ENCODE results near the gene CLHC1.

CLHC1 gene

GRCh38 chr2:55137024-55137958 lies 94.8 kb downstream of the CLHC1 start:
- no peak for DNase-seq
- Histone ChIP-seq H3K9me2 (replicated peaks; ENCODE audit: insufficient read depth, low read length) (no peaks in the 10 kb centered on the region), H3K79me2 (ENCODE audit: low read length) (no peaks in the 10 kb centered on the region), H4K20me1 (ENCODE audit: insufficient read depth, low read length) (no peaks in the 10 kb centered on the region), H3F3A (ENCODE audit: insufficient read depth, low read length) (peaks cover 5% of the 10 kb centered on the region; the same call in 1 of the 2 replicates), H3K9me3 (replicated peaks; ENCODE audit: insufficient read depth, low read length) (no peaks in the 10 kb centered on the region), H3K9ac (ENCODE audit: low read length) (no peak overlapping the region), H3K27ac (ENCODE audit: low read length) (no peak overlapping the region), H3K4me2 (ENCODE audit: low read depth, low read length) (no peak overlapping the region), H3K36me3 (replicated peaks; ENCODE audit: insufficient read depth, low read length) (no peaks in the 10 kb centered on the region), H3K27me3 (replicated peaks; ENCODE audit: insufficient read depth, low read length) (no peaks in the 10 kb centered on the region), H3K4me1 (ENCODE audit: low read length) (peaks cover 9% of the 10 kb centered on the region), H2AFZ (ENCODE audit: low read length) (no peak overlapping the region), H3K4me3 (ENCODE audit: low read length) (no peak overlapping the region)
- TF ChIP-seq, protein P1, sequence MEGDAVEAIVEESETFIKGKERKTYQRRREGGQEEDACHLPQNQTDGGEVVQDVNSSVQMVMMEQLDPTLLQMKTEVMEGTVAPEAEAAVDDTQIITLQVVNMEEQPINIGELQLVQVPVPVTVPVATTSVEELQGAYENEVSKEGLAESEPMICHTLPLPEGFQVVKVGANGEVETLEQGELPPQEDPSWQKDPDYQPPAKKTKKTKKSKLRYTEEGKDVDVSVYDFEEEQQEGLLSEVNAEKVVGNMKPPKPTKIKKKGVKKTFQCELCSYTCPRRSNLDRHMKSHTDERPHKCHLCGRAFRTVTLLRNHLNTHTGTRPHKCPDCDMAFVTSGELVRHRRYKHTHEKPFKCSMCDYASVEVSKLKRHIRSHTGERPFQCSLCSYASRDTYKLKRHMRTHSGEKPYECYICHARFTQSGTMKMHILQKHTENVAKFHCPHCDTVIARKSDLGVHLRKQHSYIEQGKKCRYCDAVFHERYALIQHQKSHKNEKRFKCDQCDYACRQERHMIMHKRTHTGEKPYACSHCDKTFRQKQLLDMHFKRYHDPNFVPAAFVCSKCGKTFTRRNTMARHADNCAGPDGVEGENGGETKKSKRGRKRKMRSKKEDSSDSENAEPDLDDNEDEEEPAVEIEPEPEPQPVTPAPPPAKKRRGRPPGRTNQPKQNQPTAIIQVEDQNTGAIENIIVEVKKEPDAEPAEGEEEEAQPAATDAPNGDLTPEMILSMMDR (IDR thresholded peaks at IDR 0.05; ENCODE audit: low read length), result no peak
- TF ChIP-seq EZH2phosphoT487 (IDR thresholded peaks at IDR 0.05; ENCODE audit: low read length), result no peak
- no peak for TF ChIP-seq EZH2 (optimal IDR thresholded peaks at IDR 0.05; ENCODE audit: low read depth, low read length)

DNA sequence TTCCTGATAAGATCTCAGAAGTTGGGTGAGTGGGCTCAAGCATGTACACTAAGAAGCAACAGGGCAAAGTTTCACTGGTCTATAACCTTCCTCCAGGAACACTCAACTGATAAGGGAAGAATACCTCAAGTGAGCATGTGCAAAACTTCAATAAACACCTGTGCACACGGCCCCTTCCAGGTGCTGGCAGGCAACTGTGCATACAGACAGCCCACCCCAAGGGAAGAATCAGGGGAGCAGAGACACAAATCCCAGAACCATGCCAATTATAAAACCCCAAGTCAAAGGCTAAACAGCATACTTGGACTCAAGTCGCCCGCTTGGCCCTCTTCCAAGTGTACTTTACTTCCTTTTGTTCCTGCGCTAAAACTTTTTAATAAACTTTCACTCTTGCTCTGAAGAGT lies 96.0 kb downstream of the CLHC1 start:
- no peak for DNase-seq
- Histone ChIP-seq H4K20me1 (ENCODE audit: insufficient read depth, low read length) (no peaks in the 10 kb centered on the region), H3K36me3 (replicated peaks; ENCODE audit: insufficient read depth, low read length) (no peaks in the 10 kb centered on the region), H3K9ac (ENCODE audit: low read length) (no peak overlapping the region), H3K79me2 (ENCODE audit: low read length) (no peaks in the 10 kb centered on the region), H3K4me2 (ENCODE audit: low read depth, low read length) (no peak overlapping the region), H3F3A (ENCODE audit: insufficient read depth, low read length) (peaks cover 5% of the 10 kb centered on the region; the same call in 1 of the 2 replicates), H3K27me3 (replicated peaks; ENCODE audit: insufficient read depth, low read length) (no peaks in the 10 kb centered on the region), H3K27ac (ENCODE audit: low read length) (no peak overlapping the region), H3K4me1 (ENCODE audit: low read length) (peaks cover 9% of the 10 kb centered on the region), H3K9me3 (replicated peaks; ENCODE audit: insufficient read depth, low read length) (no peaks in the 10 kb centered on the region), H3K4me3 (ENCODE audit: low read length) (no peak overlapping the region), H2AFZ (ENCODE audit: low read length) (no peak overlapping the region), H3K9me2 (replicated peaks; ENCODE audit: insufficient read depth, low read length) (no peaks in the 10 kb centered on the region)
- TF ChIP-seq EZH2phosphoT487 (IDR thresholded peaks at IDR 0.05; ENCODE audit: low read length) (no peak), EZH2 (optimal IDR thresholded peaks at IDR 0.05; ENCODE audit: low read depth, low read length) (no peak)
- TF ChIP-seq, protein P1 (IDR thresholded peaks at IDR 0.05; ENCODE audit: low read length), result no peak

- Histone ChIP-seq H3K36me3 (replicated peaks; ENCODE audit: insufficient read depth, low read length) (no peaks in the 10 kb centered on the region), H2AFZ (ENCODE audit: low read length) (no peak overlapping the region), H3K4me1 (ENCODE audit: low read length) (peaks cover 9% of the 10 kb centered on the region), H3K9me2 (replicated peaks; ENCODE audit: insufficient read depth, low read length) (no peaks in the 10 kb centered on the region), H3K9ac (ENCODE audit: low read length) (no peak overlapping the region), H3K4me2 (ENCODE audit: low read depth, low read length) (no peak overlapping the region), H4K20me1 (ENCODE audit: insufficient read depth, low read length) (no peaks in the 10 kb centered on the region), H3K79me2 (ENCODE audit: low read length) (no peaks in the 10 kb centered on the region), H3K9me3 (replicated peaks; ENCODE audit: insufficient read depth, low read length) (no peaks in the 10 kb centered on the region), H3K27ac (ENCODE audit: low read length) (no peak overlapping the region), H3K27me3 (replicated peaks; ENCODE audit: insufficient read depth, low read length) (no peaks in the 10 kb centered on the region), H3F3A (ENCODE audit: insufficient read depth, low read length) (peaks cover 5% of the 10 kb centered on the region; the same call in 1 of the 2 replicates), H3K4me3 (ENCODE audit: low read length) (no peak overlapping the region)
- TF ChIP-seq EZH2phosphoT487 (IDR thresholded peaks at IDR 0.05; ENCODE audit: low read length) (no peak), EZH2 (optimal IDR thresholded peaks at IDR 0.05; ENCODE audit: low read depth, low read length) (no peak)
- TF ChIP-seq, protein P1 (IDR thresholded peaks at IDR 0.05; ENCODE audit: low read length), result no peak
- DNase-seq, result no peak
Measured at GRCh38 chr2:55135491-55135890, 96.6 kb downstream of the CLHC1 start.
